ENCODE data around the gene CATSPERZ.

DNA sequence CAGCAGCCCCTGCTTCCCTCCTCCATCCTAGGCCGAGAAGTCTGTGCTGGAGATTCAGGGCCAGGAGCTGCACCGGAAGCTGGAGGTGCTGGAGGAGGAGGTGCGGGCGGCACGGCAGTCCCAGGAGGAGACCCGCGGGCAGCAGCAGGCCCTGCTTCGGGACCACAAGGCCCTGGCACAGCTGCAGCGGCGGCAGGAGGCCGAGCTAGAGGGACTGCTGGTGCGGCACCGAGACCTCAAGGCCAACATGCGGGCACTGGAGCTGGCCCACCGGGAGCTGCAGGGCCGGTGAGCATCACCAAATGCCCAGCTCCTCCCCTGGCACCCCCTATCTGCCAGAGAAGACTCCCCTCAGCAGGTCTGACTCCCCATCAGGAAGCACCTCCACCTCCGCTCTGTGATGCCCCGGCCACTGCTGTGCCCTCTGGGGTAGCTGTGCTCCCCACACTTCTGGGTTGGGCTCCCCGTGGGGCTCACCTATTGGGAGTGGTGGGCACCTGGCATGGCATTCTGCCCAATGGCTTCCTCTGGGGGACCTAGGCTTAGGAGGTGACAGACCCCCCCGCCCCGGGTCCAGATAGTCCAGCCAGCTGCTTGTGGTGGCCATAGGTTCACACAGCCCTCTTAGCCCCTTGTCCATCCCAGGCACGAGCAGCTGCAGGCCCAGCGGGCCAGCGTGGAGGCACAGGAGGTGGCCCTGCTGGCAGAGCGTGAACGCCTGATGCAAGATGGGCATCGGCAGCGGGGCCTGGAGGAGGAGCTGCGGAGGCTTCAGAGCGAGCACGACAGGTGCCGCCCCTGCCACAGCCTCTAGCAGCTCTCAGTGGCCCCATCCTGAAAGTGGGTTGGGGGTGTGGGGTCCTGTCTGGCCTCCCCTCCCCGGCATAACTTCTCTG lies 52.2 kb downstream of the CATSPERZ start:
- TF ChIP-seq EZH2 (IDR thresholded peaks at IDR 0.05; ENCODE audit: borderline replicate concordance) = no peak
- TF ChIP-seq, protein P1, sequence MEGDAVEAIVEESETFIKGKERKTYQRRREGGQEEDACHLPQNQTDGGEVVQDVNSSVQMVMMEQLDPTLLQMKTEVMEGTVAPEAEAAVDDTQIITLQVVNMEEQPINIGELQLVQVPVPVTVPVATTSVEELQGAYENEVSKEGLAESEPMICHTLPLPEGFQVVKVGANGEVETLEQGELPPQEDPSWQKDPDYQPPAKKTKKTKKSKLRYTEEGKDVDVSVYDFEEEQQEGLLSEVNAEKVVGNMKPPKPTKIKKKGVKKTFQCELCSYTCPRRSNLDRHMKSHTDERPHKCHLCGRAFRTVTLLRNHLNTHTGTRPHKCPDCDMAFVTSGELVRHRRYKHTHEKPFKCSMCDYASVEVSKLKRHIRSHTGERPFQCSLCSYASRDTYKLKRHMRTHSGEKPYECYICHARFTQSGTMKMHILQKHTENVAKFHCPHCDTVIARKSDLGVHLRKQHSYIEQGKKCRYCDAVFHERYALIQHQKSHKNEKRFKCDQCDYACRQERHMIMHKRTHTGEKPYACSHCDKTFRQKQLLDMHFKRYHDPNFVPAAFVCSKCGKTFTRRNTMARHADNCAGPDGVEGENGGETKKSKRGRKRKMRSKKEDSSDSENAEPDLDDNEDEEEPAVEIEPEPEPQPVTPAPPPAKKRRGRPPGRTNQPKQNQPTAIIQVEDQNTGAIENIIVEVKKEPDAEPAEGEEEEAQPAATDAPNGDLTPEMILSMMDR (IDR thresholded peaks at IDR 0.05; ENCODE audit: poor library complexity) = no peak
- no peak for TF ChIP-seq EZH2phosphoT487 (IDR thresholded peaks at IDR 0.05; ENCODE audit: low read depth, severe bottlenecking, unreplicated experiment)

Measured in hepatocyte (in vitro differentiated cells).